NCI-H748 (cell line): ENCODE measurements around the gene LMNB1.
"Not testable (repeated sequence)": the region's sequence is repeated elsewhere in the genome, so short reads cannot be mapped to it uniquely, and the experiment has no call there.

Source experiments
- DNase-seq: peaks from one replicate; lab custom pipeline; 2025; ENCODE audit not compliant: unreplicated experiment; lab: John Stamatoyannopoulos, UW

The LMNB1 gene

DNA sequence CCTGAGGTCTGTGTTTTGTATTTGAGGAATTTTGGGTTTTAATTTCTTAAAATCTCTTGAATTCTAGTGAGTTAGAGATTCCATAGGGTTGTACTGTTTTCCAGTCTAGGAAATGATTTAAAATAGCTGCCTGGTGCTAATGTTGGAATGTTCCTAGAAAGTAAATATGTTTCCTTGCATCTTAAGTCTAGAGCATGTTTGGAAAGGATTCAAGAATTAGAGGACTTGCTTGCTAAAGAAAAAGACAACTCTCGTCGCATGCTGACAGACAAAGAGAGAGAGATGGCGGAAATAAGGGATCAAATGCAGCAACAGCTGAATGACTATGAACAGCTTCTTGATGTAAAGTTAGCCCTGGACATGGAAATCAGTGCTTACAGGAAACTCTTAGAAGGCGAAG lies 41.8 kb downstream of the LMNB1 start:
- DNase-seq, result no peak

DNA sequence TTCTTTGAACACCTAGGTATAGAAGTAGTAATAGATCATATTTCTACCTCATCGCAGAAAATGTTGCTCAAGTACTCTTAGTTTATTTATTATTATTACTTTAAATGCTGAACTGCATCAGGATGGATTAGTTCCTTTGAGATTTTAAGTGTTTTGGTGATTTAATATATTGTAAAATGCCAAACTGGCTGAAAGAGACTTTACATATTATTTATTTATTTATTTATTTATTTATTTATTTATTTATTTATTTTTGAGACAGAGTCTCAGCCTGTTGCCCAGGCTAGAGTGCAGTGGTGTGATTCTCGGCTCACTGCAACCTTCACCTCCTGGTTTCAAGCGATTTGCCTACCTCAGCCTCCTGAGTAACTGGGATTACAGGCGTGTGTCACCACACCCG lies 42.3 kb downstream of the LMNB1 start:
- no peak for DNase-seq

DNA sequence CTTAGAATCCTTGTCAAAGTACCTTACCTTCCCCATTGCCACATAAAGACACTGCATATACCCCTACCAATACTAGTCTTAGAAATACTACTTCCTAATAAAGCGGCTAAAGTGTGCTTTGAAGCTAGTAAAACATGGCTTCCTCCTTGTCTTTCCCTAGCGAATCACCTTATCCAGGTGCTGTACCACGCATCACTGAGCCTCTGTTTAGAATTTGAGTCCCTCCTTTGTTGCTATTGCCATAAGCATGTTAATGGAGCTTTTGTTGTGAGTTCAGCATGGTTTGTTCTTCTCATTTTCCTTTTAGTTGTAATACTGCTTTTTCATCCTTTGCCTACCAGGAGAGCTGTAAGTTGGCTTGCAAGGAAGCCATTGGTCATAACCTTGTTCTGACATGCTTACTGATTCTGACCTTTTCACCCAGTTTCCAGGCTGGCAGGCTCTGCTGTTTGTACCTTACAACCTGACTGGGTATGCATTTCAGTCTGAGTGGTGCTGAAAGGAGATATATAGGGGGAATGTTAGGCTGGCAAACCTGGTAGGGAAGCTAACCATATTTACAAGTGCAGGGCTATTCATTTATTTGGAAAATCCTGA lies 49.8 kb downstream of the LMNB1 start:
- DNase-seq, result no peak

DNA sequence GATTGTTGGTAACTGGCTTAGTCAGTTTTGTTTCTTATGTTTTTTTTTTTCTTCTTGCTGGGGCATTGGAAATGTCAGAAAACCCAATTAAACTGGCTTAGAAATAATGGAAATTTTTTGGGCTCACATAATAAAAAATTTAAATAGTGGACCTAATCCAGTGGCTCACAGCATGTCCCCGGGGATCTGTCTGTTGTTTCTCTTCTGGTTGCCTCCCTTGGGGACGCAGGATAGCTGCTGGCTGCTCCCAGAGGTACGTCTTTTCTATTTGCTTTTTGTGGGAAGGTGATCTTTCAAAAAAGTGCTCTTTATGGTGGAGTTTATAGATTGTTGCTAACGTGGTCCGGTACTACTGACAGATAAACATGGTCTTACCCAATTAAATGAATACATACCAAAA lies 52.2 kb downstream of the LMNB1 start:
- DNase-seq, result no peak

DNA sequence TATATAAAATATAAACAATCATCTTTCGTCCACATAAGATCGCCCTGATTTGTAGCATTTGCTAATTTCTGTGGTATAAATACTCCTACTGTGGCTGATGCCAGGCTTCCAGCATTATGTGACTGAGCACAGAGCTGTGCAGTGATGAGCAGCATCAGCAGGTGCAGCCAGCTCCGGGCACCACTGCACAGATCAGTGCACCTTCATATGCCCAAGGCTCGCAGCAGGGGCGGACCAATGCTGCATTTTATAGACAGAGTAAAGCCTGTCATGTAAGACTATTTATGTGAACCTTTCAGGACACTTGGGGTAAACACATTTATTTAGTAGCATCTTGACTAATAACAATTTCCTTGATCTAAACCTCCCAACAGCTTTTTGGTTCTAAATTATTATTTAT lies 53.1 kb downstream of the LMNB1 start:
- no peak for DNase-seq

DNA sequence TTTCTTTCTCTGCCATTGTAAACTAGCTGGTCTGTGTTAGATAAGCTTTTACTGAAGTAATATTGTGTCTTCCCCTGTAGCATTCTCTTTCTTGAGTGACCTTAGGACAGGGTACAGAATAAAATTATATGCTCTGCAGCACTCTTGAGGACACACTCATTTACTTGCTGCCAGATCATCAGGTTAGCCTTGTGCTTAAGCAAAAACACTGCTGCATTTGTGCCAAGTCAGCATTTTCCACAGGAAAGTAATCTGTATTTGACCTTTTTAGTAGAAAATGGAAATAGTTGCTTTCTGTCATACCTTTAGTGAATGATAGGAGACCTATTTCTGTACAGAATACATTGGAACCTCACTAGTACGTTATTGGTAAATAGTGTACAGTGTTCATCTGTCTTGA lies 54.2 kb downstream of the LMNB1 start:
- no peak for DNase-seq

DNA sequence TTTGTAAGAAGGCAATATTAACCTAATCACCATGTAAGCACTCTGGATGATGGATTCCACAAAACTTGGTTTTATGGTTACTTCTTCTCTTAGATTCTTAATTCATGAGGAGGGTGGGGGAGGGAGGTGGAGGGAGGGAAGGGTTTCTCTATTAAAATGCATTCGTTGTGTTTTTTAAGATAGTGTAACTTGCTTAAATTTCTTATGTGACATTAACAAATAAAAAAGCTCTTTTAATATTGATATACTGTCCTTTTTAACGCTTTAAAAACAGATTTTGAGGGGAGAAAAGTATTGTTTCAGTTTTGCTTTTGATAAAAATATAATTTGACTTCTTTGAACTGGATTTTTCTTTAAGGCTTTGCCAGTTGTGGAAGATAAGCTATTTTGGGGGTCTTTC lies 59.8 kb downstream of the LMNB1 start:
- DNase-seq, result no peak

DNA sequence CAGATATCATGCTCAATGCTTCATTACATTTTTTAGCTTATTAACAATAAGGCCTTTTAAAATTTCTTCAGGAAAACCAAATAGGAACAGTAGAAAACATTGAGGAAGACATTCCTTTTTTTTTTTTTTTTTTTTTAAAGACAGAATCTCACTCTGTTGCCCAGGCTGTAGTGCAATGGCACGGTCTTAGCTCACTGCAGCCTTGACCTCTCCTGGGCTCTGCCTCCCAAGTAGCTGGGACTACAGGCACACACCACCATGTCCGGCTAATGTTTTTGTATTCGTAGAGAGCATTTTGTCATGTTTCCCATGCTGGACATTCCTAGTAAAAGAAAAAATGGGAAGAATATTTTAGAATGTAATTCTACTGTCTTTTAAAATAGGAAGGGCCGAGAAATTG lies 60.3 kb downstream of the LMNB1 start:
- no peak for DNase-seq

DNA sequence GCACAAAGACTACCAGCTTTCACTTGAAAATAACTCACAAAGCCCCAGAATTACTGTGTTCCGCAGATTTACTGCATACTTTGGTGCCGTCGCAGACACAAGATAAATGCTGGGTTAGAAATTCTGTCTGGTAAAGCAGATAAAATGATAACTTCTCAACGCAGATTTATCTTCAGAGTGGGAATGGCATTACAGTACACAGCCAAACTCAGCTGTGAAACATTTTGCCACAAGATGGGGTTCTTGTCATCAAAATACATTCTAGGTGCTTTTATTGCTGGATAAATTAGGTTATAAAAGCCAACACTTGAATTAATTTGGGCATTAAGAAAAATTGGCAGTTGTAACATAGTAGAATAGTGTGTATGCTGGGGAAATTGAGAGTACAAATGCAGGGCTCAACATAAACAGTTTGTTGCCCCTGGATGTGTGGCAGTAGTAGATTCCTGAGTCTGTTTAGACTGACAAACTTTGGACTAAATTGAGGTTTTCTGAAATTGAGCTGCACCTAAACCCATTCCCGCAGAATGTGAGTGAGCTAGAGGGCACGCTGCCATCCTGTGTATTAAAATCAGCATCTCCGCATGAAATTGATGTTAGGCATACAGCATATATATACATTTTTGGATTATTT lies 61.1 kb downstream of the LMNB1 start:
- DNase-seq, result no peak

DNA sequence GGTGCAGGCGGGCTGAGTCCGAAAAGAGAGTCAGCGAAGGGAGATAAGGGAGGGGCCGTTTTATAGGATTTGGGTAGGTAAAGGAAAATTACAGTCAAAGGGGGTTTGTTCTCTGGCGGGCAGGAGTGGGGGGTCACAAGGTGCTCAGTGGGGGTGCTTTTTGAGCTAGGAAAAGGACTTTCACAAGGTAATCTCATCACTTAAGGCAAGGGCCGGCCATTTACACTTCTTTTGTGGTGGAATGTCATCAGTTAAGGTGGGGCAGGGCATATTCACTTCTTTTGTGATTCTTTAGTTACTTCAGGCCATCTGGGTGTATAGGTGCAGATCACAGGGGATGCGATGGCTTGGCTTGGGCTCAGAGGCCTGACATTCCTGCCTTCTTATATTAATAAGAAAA lies 62.5 kb downstream of the LMNB1 start:
- DNase-seq, result not testable (repeated sequence)

DNA sequence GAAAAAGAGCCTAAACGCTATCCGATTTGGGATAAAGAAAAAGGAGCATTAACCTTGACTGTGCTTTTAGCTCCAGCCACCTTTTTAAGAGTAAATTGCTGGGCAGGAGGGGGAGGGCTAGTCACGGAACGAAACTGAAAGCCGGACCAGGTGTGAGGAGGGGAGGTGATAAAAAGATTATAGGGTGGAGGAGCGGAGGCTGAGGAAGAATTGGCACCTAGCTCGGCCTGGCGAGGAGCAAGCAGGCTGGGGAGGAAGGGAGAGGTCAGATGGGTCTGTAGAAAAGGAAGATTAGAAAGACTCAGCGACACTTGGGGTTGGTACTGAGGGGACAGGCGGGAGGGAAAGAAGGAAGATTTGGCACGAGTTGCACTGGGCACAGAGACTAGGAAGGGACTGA lies 66.4 kb downstream of the LMNB1 start:
- DNase-seq, result not testable (repeated sequence)

DNA sequence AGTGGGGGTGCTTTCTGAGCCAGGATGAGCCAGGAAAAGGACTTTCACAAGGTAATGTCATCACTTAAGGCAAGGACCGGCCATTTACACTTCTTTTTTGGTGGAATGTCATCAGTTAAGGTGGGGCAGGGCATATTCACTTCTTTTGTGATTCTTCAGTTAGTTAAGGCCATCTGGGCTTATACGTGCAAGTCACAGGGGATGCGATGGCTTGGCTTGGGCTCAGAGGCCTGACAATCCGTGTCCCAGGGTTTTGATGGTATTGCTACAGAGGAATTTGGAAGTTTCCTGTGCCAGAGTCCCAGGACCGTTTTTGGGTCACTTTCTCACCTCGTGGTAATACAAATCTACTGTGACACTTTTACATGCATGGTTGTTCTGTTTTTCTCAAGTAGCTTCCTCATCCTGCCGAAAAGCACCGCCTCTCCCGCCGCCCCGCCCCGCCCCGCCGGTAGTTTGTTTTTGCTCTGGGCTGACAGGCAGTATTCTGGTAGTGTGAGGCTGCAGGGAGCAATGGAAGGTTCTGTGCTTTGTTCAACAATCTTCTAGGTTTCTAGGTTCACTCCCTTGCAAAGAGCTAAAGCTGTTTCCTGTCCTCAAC lies 68.6 kb downstream of the LMNB1 start:
- DNase-seq, result not testable (repeated sequence)

DNA sequence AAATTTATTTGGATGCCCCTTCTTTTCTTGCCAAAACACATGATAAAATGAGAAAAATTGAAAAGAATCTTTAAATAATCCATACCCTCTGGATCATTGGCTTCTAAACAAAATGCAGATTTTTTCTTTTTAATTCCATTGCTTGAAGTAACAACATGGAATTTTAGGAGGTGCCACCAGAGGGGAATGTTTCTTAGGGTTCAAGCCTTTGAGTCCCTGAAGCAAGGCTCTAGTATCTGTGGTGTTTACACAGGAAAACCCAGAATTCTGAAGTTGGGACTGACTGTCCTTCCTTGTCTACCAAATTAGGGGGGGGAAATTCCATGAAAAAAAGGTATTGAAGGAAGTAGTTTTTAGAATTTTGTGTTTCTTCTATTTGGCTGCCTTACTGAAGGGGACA lies 69.4 kb downstream of the LMNB1 start:
- DNase-seq, result no peak

DNA sequence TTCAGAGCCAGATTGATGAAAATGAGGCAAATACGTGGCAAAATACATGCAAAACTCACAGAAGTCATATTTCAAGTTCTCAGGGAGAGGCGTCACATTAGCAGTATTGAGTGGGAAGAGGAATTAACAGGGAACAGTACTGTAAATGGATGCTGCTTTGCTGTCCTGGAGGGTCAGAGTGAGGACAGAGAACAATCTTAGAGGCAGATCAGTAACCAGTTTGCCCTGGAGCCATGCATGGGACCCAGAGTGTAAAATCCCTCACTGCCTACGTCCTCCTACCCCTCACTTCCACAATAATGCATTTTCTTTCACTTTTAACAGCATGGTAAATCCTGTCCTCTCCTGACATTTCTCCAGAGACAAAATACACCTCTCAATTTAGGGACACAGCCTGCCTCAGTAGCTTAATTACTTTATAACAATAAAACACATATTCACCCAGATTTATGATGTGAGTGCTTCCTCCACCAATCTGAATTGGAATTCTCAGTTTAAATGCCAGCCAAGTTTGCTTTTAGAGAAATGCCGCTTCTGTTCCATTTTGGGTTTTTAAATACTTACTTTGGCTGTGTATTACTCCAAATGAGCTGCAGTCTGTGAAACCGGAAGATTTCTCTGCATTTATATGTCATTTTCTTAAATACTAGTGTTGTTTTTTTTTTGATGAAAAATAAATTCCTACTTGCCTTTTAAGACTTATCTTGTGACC lies 70.0 kb downstream of the LMNB1 start:
- no peak for DNase-seq

DNA sequence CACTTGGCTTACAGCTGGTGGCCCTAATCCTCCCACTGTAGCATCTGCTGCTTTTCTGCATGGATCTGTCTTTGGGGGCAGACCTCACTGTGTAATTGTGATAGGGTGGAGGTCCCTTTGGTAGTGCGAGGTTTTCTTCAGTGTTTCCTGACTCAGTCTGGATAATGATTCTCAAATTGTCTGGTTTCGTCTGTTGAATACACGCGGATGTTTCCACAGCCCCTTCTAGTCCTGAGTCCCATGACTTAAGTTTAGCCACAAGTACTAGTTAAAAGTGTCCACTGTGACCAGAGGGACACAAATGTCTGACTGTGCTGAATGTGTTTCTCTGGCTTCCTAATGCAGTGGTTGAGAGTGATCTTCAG lies 70.5 kb downstream of the LMNB1 start:
- no peak for DNase-seq

DNA sequence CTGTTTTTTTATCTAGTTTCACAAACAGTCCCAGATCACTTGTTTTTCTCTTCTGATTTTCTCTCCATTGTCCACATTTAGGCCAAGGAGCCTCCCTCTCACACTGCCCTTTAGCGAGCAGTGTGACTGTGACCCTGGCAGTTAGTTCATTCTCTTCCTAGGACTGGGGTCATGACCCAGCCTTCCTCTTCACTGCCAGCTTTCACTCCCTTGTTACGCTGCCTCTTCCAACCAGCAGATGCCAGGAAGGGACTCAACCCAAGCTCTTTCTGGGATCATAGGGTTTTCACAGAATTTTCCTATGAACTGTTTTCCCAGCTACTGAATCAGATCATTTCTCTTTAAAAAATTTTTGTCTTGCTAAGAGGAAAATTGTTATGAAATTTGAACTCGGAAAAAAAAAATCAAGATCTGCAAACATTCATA lies 70.9 kb downstream of the LMNB1 start:
- no peak for DNase-seq

DNA sequence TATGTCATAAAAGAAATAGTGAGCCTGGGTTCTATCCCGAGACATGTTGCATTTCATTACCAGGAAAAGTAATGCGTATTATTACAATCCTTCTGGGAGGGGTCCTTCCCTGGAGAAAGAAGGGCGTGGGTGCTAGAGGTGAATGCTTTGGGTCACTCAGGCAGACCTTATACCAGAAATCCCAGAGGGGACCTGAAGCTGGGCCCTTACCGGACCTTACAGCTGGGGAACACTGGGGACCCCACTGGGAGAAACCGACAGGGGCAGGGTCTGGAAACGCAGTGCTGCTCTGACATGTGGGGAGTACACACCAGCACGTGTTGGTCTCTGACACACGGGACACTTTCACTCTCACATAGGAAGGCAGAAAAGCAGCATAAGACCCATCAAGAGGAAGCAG lies 71.3 kb downstream of the LMNB1 start:
- DNase-seq, result no peak

DNA sequence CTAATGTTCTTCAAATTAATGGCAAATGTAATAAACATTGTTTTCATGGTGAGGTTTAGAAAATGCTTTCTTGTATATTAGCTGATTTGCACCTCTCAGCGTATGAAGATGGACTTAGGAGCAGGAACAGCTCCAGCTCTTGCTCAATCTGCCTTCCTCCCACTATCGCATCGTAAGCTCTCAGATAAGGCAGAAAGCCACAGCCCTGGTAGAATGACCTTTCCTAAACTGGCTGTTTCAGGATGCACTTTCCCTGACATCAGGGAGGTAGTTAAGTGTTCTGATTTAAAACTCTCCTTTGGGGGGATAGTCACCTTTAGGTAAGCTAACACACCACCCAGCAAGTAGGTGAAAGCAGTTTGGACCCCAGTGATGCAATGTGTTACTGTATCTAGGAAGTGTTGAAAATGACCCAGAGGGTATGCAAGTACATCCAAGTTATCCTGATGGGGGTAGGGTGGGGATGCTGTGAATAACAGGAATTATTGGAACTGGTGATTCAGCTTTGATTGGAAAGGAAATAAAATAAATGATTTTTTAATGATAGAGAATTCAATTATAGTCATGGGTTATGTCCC lies 72.3 kb downstream of the LMNB1 start:
- DNase-seq, result no peak

DNA sequence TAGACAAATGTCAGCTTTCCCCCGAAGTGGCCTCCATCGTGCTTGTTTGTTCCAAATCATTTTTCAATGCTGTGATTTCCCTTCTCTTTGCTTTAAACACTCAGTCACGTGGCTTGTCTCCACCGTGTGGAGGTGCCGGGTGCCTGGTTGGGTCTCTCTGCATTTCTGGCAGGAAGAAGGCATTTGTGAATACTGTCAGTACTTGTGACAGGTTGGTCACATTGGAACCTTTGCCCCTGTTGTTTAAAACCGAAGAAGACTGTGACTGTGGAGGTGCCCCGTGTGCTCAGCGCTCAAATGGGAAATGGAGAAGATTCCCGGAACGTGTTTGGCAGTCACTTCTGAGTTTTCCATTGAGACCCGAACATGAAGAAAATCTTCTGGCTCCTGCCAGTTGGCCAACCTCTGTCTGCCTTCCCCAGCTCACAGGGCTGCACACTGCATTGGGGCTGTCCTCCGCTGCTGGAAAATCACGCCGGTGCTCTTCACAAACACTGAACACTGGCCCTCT lies 74.6 kb downstream of the LMNB1 start:
- DNase-seq, result no peak

DNA sequence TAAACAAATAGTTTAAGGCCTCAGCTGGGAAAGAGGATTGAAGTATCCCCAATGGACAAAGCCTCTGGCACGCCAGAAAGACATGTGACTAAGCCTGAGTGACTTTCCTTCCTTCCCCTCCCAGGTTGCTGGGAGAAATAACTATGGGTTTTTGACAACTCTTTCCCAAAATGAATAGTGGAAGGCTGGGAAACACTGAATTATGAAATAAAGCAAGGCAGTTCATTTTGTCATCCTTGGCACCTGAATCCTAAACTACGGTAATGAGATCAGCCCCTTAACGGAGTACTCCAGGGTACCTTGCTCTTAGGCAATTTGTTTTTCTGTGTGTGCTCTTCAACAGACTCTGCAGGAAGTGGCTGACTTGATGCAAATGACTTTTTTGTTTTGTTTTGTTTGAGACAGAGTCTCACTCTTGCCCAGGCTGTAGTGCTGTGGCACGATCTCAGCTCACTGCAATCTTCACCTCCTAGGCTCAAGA lies 75.2 kb downstream of the LMNB1 start:
- no peak for DNase-seq

DNA sequence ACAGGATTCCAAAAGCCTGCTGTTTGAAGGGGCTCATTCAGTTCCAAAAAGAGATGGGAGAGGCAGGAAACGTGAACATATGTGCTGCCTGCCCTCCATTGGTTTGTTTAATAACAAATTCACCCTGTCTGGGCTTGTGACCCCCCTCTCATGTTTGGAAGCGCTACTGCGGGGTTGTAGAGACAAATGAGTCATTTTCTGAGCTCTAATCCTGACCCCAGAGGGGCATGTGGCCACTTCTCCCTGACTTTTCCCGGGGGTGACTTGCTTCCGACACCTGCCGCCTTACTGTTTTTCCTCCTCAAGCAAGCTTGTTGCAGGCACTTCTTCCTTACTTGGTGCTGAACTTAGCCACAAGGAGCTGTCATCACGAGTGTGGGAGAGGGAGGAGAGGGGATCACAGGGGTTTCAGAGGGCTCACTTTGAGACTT lies 75.9 kb downstream of the LMNB1 start:
- DNase-seq, result no peak
